IPS-18c (cell line): ENCODE results near the gene MED29.

Experiments
- H3K4me3 ChIP-seq: 2 replicates; pipeline ENCODE4 v1.7.0; 2013; ENCODE audit warnings: low read depth, mild to moderate bottlenecking, low read length, moderate library complexity; ENCODE audit not compliant: insufficient read depth
- H3K9me3 ChIP-seq: one replicate; pipeline ENCODE4 v1.6.1; 2013; ENCODE audit warnings: mild to moderate bottlenecking, low read length, moderate library complexity; ENCODE audit not compliant: control insufficient read depth, insufficient read depth

The MED29 gene

DNA sequence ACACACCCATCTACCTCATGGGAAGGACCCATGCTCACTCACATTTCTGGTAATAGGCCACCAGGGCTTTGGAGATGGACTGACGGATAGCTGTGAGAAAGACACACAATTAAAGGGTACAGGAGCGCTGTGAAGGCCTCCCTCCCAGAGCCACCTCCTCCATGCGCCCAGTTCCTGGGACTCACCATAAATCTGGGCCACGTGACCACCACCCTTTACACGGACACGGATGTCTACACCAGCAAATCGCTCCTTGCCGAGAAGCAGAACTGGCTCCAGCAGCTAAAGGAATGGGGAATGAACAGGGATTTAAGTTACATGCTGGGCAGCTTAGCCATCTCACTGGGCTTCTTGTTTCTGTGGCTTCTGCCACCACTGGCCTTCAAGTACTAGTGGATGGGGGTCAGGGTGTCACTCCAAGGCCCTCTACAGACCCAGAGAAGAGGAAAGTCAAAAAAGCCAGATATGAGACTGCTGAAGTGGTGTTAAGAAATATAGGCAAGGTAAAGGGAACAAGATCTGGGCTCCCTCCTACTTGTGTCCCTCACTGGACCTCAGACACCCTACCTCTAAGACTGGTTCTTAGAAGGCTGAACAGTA is 42.4 kb downstream of the MED29 start:
- H3K4me3 ChIP-seq = no peak overlapping the region
- no peaks in the 10 kb centered on the region for H3K9me3 ChIP-seq

DNA sequence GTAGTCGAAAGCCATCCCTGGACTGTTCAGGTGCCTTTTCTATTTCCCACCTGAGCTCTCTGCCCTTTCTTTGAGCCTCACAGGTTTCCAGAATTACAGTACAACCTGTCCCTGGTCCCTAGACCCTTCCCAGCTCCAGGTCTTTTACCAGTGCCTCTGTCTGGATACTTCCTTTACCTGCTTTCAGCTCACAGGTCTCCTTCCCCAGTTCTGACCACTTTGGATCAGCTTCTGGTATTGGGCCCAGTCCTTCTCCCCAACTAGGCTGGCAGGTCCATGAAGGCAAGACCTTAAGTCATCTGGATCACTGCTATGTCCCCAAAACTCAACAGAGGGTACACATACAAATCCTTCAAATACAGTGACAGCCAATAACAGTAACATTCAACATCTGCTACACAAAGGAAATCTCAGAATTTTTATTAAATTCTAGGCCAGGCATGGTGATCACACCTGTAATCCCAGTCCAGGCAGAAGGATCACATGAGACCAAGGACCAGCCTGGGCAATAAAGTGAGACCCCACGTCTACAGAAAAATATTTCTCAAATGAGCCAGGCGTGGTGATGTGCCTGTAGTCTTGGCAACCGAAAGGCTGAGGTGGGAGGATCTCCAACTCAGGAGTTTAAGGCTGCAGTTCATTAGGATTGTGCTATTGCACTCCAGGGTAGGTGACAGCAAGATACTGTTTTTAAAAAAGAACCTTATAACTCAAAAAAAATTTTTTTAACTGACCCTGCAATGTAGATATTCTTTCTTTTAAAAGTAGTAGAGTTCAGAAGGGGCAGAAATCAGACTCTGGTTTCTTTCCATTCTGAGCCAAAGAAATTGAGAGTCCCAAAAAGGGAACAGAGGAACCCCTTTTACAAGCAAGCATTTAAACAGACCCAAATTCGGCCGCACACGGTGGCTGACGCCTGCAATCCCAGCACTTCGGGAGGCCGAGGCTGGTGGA is 43.2 kb downstream of the MED29 start:
- peak overlapping the region; percentile 95 for H3K4me3 ChIP-seq
- H3K9me3 ChIP-seq = no peaks in the 10 kb centered on the region

DNA sequence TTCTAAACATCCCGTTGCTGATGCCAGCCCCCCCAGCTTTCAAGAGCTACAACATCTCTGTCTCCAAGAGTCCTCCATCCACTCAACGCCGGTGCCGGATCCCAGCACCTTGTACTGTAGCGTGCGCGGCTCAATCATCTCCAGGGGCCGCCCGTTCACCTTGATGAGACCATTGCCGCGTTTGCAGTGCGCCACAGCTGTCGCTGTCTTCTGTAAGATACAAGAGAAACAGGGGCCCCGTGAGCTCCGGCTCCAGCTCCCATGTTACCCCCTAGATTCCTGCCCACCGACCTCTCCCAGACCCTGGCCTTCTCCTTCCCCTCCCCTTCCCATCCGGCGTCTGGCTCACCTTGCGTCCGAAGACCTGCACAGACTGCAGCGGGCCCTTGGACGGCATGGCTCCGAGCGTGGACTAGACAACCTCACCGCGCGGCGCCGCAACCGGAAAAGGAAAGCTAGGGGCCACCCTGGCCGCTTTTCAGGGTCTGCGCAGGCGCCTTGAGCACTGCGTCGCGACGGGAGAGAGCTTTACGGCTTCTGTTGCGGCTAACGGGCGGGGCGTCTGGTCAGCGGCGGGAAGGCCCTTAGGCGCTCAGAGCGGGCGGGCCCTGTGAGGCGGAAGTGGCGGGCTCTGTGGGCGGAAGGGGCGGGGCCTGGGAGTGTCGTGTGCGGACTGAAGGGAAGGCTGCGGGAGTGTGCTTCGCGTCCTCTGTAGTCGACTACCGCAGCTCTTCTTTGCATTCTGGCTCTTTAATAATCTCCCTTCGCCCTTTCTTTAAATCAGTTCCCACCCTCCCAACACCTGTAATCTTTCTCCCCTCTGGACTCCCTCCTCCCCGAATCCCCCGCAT is 44.5 kb downstream of the MED29 start, which contains the start of gene RPS16:
RPS16 (minus strand) TSS at position 451 of the 851 bp plus-strand sequence; CDS start at position 397, 54 bp downstream.
- Histone ChIP-seq H3K4me3 (peak within 1 kb of the TSS; percentile 95), H3K9me3 (no peaks in the 10 kb centered on the region)

DNA sequence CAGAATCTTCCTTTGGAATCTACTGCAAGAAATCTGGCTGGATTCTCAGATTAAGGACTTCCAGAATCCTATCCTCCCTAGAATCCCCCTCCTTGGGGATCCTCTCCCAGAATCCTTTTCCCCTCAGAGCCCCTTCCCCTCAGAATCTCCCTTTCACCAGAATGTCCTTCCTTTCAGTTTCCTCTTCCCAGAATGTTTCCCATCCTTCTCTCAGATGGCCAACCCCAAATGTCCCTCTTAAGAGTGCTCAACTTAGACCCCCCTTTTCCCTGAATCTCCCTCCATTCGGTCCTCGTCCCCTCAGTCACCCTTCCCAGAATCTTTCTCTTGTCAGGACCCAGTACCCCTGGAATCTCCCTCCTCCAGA is 45.2 kb downstream of the MED29 start:
- no peaks in the 10 kb centered on the region for H3K9me3 ChIP-seq
- H3K4me3 ChIP-seq = peak overlapping the region; percentile 82

DNA sequence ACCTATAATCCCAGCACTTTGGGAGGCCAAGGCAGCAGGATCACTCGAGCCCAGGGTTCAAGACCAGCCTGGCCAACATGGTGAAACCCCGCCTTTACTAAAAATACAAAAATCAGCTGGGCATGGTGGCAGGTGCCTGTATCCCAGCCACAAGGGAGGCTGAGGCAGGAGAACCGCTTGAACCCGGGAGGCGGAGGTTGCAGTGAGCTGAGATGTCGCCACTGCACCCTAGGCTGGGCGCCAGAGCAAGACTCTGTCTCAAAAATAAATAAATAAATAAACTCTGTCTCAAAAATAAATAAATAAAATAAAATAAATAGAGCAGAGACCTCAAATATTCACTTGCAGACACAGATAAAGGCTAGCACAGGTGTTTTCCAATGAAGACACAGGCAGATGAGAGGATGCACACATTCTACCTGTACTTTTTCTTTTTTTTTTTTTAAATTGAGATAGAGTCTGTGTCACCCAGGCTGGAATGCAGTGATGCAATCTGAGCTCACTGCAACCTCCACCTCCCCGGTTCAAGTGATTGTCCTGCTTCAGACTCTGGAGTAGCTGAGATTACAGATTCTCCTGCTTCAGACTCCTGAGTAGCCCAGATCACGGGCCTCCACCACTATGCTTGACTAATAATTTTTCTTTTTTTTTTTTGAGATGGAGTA is 47.2 kb downstream of the MED29 start:
- no peak overlapping the region for H3K4me3 ChIP-seq
- no peaks in the 10 kb centered on the region for H3K9me3 ChIP-seq

DNA sequence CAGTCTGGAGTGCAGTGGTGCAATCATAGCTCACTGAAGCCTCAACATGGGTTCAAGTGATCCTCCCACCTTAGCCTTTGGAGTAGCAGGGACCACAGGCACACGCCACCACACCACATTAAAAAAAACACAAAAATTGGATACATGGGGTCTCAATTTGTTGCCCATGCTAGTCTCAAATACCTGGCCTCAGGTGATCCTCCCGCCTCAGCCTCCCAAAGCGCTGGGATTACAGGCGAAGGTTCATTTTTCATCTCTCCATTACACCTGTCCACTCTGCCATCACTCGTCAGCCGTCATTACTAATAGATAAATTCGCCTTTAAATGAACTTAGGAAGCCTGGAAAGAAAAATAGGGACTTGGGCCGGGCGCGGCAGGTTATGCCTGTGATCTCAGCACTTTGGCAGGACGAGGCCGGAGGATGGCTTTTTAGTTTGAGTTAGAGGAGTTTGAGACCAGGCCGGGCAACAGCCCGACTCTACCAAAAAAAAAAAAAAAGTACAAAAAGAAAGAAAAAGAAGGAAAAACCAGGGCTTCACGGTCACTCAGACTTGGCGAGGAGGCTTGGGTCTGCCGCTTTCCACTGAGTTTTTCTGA is 53.5 kb downstream of the MED29 start:
- Histone ChIP-seq H3K9me3 (no peaks in the 10 kb centered on the region), H3K4me3 (peak overlapping the region; percentile 97)

DNA sequence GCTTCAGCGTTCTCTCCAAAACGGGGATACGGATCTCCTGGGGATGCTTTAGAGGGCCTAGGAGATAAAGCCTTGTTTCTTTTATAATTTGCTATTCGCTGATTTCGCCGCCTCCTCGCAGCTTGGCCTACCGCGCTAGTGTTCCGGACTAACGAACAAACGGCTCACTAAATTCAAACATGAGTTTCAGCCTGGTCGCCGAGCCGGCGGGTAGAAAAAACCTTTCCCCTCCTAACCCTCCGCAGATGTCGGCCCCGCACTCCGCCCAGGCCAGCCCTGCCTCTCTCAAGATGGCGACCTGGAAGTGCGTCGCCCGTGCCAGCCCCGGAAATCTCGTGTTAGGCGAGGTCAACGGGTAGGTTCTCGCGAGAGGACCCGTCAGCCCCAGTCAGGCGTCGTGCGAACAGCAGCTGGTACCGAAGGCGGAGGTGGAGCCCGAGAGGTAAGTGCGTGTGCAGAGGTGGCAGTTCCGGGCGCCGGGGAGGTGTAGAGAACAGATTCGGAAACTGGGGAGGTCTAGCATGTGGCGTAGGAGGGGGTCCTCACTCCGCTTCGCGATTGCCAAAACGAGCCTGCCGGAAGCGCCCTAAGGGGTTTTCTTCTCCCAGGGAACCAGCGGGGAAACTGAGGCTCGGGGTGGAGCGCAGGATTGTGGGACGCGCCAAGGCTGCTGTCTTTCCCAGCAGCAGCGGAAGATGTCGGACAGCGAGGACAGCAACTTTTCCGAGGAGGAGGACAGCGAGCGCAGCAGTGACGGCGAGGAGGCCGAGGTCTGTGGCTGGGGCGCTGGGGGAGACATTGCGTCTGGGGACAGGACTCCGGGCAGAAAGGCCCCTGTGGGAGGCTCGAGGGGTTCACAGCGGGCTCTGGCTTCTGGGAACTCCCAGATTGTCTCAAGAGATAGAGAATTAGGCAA is 54.3 kb downstream of the MED29 start, which contains the start of gene SUPT5H:
SUPT5H (plus strand) TSS at position 387 of the 916 bp plus-strand sequence; CDS start at position 696, 309 bp downstream.
- peak within 1 kb of the TSS; percentile 97 for H3K4me3 ChIP-seq
- no peaks in the 10 kb centered on the region for H3K9me3 ChIP-seq

DNA sequence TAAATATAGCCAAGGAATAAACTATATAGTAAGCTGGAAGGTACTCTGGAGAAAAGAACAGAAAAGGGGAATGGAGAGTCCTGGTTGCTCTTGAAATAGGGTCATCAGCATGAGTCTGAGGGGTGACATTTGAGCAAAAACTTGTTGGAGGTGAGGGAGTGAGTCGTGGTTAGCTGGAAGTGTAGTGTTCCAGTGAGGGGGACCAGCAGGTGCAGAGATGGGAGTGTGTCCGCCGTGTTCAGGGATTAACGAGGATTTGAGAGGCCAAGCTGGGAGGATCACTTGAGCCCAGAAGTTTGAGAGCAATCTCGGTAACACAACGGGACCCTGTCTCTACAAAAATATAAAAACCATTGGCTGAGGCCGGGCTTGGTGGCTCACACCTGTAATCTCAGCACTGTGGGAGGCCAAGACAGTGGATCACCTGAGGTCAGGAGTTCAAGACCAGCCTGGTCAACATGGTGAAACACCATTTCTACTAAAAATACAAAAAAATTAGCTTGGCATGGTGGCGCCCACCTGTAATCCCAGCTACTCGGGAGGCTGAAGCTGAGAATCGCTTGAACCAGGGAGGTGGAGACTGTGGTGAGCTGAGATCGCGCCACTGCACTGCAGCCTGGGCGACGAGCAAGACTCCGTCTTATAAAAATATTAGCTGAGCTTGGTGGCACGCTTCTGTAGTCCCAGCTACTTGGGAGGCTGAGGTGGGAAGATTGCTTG is 55.3 kb downstream of the MED29 start:
- peak overlapping the region; percentile 97 for H3K4me3 ChIP-seq

DNA sequence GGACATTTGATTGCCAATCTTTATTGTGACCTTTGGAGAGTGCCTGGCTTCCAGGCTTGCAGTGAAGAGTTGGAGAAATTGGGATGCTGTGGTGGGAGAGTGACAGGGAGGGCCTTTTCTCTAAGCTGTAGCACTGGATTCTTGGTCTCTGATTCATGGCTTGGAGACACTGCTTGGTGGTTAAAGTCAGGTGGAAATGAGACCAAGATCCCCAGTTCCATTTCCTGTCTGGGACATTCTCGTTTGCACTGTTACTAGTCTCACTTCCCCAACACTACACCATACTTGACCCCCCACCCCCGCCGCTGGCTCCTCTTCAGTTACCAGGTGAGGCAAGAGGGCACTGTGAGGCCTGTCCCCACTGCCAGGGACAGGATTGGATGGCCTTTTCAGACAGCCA is 57.1 kb downstream of the MED29 start:
- Histone ChIP-seq H3K4me3 (no peak overlapping the region), H3K9me3 (no peaks in the 10 kb centered on the region)

More for the DNA sequence above, 55.3 kb downstream of the MED29 start:
- no peaks in the 10 kb centered on the region for H3K9me3 ChIP-seq

DNA sequence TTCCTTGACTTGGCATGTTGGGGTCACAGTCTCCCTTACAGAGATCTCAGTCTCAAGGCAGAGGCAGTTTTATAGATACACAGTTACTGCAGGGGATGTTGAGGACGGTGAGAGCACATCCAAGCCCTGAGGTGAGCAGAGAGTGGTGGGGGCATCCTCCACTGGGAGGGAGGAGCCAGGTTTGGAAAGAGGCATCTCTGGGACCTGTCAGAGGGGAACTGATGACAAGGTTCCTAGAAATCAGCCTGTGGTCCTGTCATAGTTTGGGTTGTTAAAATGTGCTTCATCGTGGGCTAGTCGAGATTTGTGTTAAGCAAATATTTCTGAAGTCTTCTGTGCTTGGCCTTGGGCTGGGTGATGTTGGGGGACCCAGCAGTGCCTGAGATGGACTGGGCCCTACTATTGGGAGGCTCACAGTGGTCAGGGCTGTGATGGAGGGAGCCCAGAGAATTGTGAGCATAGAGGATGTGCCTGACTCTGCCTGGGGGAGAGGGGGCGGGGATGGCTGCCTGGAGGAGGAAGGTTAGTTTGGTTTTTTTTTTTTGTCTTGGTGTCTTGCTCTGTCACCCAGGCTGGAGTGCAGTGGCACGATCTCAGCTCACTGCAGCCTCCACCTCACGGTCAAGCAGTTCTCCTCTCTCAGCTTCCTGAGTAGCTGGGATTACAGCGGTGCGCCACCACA is 58.1 kb downstream of the MED29 start:
- H3K4me3 ChIP-seq = no peak overlapping the region
- no peaks in the 10 kb centered on the region for H3K9me3 ChIP-seq
